ENCODE data around the gene MAD2L2.

DNA sequence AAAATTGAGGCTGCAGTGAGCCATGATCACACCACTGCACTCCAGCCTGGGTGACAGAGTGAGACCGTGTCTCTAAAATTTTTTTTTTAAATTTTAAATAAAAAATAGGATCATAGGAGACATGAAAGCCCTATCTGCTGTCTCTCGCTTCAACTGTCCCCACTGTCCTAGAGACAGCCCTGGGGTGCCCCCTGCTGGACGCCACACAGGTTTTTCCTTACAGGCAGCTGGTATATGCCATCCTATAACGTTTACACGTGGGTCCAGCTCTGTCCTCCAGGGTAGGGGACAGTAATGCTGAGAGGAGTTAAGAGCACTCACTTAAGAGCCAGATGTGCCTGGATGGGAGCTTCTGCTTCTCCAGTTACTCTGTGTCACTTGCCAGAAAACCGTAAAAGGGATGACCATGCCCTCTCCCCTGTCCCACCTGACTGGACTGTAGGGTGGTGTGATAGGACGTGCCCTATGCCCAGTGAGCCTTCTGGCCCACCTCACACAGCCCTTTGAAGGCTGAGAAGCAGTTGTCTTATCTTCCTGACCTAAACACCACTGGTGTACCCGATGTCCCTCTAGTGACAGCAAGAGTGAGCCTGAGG lies 35.2 kb downstream of the MAD2L2 start:
- no peak for TF ChIP-seq POLR2A (IDR thresholded peaks at IDR 0.05)
- peak; percentile 36 to 75 (median 64) for TF ChIP-seq CTCF (IDR thresholded peaks at IDR 0.05)
